ENCODE data around the gene TMEM42. TPM values are rescaled to one million over a fixed set of nuclear protein-coding genes. Genes with fewer than 3 reads are reported as not detected.

Gene TMEM42
- polyA plus RNA-seq, 1 of the 3 experiments (the other 2 are of a cell fraction): 32.8 TPM

- no peak for TF ChIP-seq GATA2 (CRISPR knock-in tag; IDR thresholded peaks at IDR 0.05)
- peak; percentile 88 for TF ChIP-seq YY1 (IDR thresholded peaks at IDR 0.05; ENCODE audit: low read depth)
- peak; percentile 22; the same call in 1 of the 2 replicates for TF ChIP-seq SMC3 (IDR thresholded peaks at IDR 0.05; ENCODE audit: low read depth, low read length)
- TF ChIP-seq USF2 (IDR thresholded peaks at IDR 0.05; ENCODE audit: borderline replicate concordance, low read depth, low read length): peak; percentile 96
- TF ChIP-seq FOXJ3 (CRISPR knock-in tag; IDR thresholded peaks at IDR 0.05): no peak
- TF ChIP-seq SIN3A (IDR thresholded peaks at IDR 0.05; ENCODE audit: borderline replicate concordance, low read depth, low read length): no peak
- no peak for TF ChIP-seq GABPA (IDR thresholded peaks at IDR 0.05; ENCODE audit: low read depth)
- TF ChIP-seq RXRA (IDR thresholded peaks at IDR 0.05; ENCODE audit: borderline replicate concordance, low read depth): no peak
- TF ChIP-seq ZBTB33 (IDR thresholded peaks at IDR 0.05; ENCODE audit: borderline replicate concordance, low read depth): no peak
- peak; percentile 17; the same call in 1 of the 2 replicates for TF ChIP-seq TCF12 (IDR thresholded peaks at IDR 0.05)
Observed at GRCh38 chr3:44861412-44862225, at the start of gene TMEM42 (continued).

- no peak overlapping the region for H3K4me2 ChIP-seq
- no peaks in the 10 kb centered on the region for H3K4me1 ChIP-seq (ENCODE audit: control insufficient read depth in 1 of 2, insufficient read depth in 2 of 2, low read depth in 1 of 2, low read length in 1 of 2)
- no peaks in the 10 kb centered on the region for H4K20me1 ChIP-seq (ENCODE audit: insufficient read depth)
- no peak for TF ChIP-seq CTCF (IDR thresholded peaks at IDR 0.05)
- TF ChIP-seq GABPA (IDR thresholded peaks at IDR 0.05; ENCODE audit: low read depth): no peak
- no peak for TF ChIP-seq FOXJ3 (CRISPR knock-in tag; IDR thresholded peaks at IDR 0.05)
- TF ChIP-seq FOSL2 (IDR thresholded peaks at IDR 0.05; ENCODE audit: borderline replicate concordance, low read depth): no peak
- no peak for TF ChIP-seq TCF12 (IDR thresholded peaks at IDR 0.05)
- TF ChIP-seq SIN3A (IDR thresholded peaks at IDR 0.05; ENCODE audit: borderline replicate concordance, low read depth, low read length): no peak
- TF ChIP-seq REST (IDR thresholded peaks at IDR 0.05; ENCODE audit: low read depth, low read length): no peak
- TF ChIP-seq RAD21 (IDR thresholded peaks at IDR 0.05; ENCODE audit: low read length): no peak
- TF ChIP-seq TAF1 (IDR thresholded peaks at IDR 0.05; ENCODE audit: borderline replicate concordance, low read depth, low read length): no peak
- no peak for TF ChIP-seq FOXM1 (IDR thresholded peaks at IDR 0.05; ENCODE audit: low read depth)
- no peak for TF ChIP-seq NFIC (IDR thresholded peaks at IDR 0.05; ENCODE audit: borderline replicate concordance)
- no peak for TF ChIP-seq CHD2 (IDR thresholded peaks at IDR 0.05; ENCODE audit: low read length, partially characterized antibody)
- TF ChIP-seq RCOR1 (IDR thresholded peaks at IDR 0.05; ENCODE audit: low read length): no peak
- H3K9me2 ChIP-seq: no peaks in the 10 kb centered on the region
- no peak overlapping the region for H3K27ac ChIP-seq (ENCODE audit: low read depth in 2 of 2, low read length in 1 of 2)
- H3K9me3 ChIP-seq: peaks cover 4% of the 10 kb centered on the region; the same call in 1 of the 2 replicates
- 95% methylated on average over 6 of the region's 6 CpGs for WGBS (ENCODE audit: low lambda C conversion rate)
- no peak overlapping the region for H3K4me3 ChIP-seq (ENCODE audit: low read depth in 2 of 2, low read length in 1 of 2)
- ChIA-PET CTCF (interaction anchor here (0.9 kb wide), 2 partner anchors 28 to 51 kb away, joined by 3 read pairs; no protein-coding TSS in a partner anchor), POLR2A (no interaction called here)
- H3K9ac ChIP-seq: no peak overlapping the region
- H3F3A ChIP-seq (replicated peaks; ENCODE audit: insufficient read depth): no peaks in the 10 kb centered on the region
- peaks cover 11% of the 10 kb centered on the region; the same call in 1 of the 2 replicates for H3K79me2 ChIP-seq (ENCODE audit: insufficient read depth)
- no peak for DNase-seq
- H3K36me3 ChIP-seq (replicated peaks in 1 of 2; ENCODE audit: control insufficient read depth in 1 of 2, insufficient read depth in 2 of 2, low read length in 1 of 2): peaks cover 11 to 30% of the 10 kb centered on the region in 2 experiments
- no peak overlapping the region for H2AFZ ChIP-seq (ENCODE audit: low read depth)
- no peaks in the 10 kb centered on the region for H3K27me3 ChIP-seq (ENCODE audit: insufficient read depth)
Observed at GRCh38 chr3:44814751-44815150, 47.0 kb upstream of the TMEM42 start.
